CD4-positive, alpha-beta T cell (primary cell): ENCODE measurements around the gene SLC6A4. TPM values are rescaled to one million over a fixed set of nuclear protein-coding genes. Genes with fewer than 3 reads are reported as not detected.
"Not testable (repeated sequence)": the region's sequence is repeated elsewhere in the genome, so short reads cannot be mapped to it uniquely, and the experiment has no call there.

Experiments
- ATAC-seq: fragments of 200-7000 bp; cut with Tn5 transposase; one replicate; pipeline ENCODE4 v1.10.0; 2022; ENCODE audit warnings: mild to moderate bottlenecking; ENCODE audit not compliant: poor library complexity
- CTCF ChIA-PET: fragments of 350-600 bp; sonication (Branson Sonifier 250); formaldehyde crosslinking; loops from one replicate; lab custom pipeline; 2021; ENCODE audit warnings: antibody characterized with exemption, inconsistent platforms; lab: Charles Lee
- POLR2A ChIA-PET: fragments of 350-600 bp; sonication (Branson Sonifier 250); formaldehyde crosslinking; loops from one replicate; lab custom pipeline; 2021; ENCODE audit warnings: antibody characterized with exemption, inconsistent platforms; lab: Charles Lee
- DNase-seq, 14 experiments: peaks; one replicate each; pipeline ENCODE4 v3.0.0-alpha.2; 2013 to 2020; ENCODE audit warnings: mixed read lengths in 2 of 14
- H3K27ac ChIP-seq, 2 donors: one replicate each; pipeline versions ENCODE4 v1.5.1 to v1.7.0; 2013; ENCODE audit warnings: low read length in 2 of 2, low read depth in 1 of 2, mild to moderate bottlenecking in 1 of 2
- H3K27me3 ChIP-seq, 2 experiments: 1 replicate in 1 of 2; 2 replicates in 1 of 2; pipeline versions ENCODE4 v1.6.1 to v1.7.0; 2013; ENCODE audit warnings: low read length in 2 of 2, control low read depth in 1 of 2, mild to moderate bottlenecking in 1 of 2, moderate library complexity in 1 of 2; ENCODE audit not compliant: insufficient read depth in 2 of 2, control insufficient read depth in 1 of 2
- H3K36me3 ChIP-seq: one replicate; pipeline ENCODE4 v1.6.1; 2013; ENCODE audit warnings: low read length, control low read depth; ENCODE audit not compliant: insufficient read depth
- H3K4me1 ChIP-seq: one replicate; pipeline ENCODE4 v1.6.1; 2013; ENCODE audit warnings: low read length, control low read depth; ENCODE audit not compliant: insufficient read depth
- H3K4me3 ChIP-seq: one replicate; pipeline ENCODE4 v1.5.1; 2013; ENCODE audit warnings: mild to moderate bottlenecking, low read length, moderate library complexity
- H3K9me3 ChIP-seq, 2 experiments: 1 replicate in 1 of 2; 2 replicates in 1 of 2; pipeline versions ENCODE4 v1.6.1 to v1.7.0; 2013; ENCODE audit warnings: low read length in 2 of 2, mild to moderate bottlenecking in 2 of 2, control low read depth in 1 of 2, moderate library complexity in 1 of 2; ENCODE audit not compliant: control insufficient read depth in 1 of 2, insufficient read depth in 1 of 2
- H3K27ac Mint-ChIP-seq: one replicate; pipeline ENCODE4 v1.8.0; 2020; ENCODE audit warnings: mixed read lengths
- H3K27me3 Mint-ChIP-seq: one replicate; pipeline ENCODE4 v1.8.0; 2021; ENCODE audit warnings: mixed read lengths
- H3K36me3 Mint-ChIP-seq: one replicate; pipeline ENCODE4 v1.8.0; 2021; ENCODE audit warnings: low read depth, mixed read lengths
- H3K4me1 Mint-ChIP-seq: one replicate; pipeline ENCODE4 v1.8.0; 2021; ENCODE audit warnings: low read depth, mixed read lengths
- H3K4me3 Mint-ChIP-seq: one replicate; pipeline ENCODE4 v1.8.0; 2020; ENCODE audit warnings: mild to moderate bottlenecking, mixed read lengths
- H3K9me3 Mint-ChIP-seq: one replicate; pipeline ENCODE4 v1.8.0; 2020; ENCODE audit warnings: mixed read lengths
- intact Hi-C, 2 experiments: fragments of 100-400 bp; cut with DNase I in 1 of 2; cut with micrococcal nuclease in 1 of 2; formaldehyde crosslinking; loops; one replicate each; pipeline versions ENCODE4 v1.15.1 to v1.9.0; 2023 to 2025; cut with DNase I, micrococcal nuclease
- total RNA-seq, 174 experiments: library from RNA in 2 of 174; stranded (reverse) in 2 of 174; gene quantifications; one replicate each; pipeline ENCODE4 v1.2.3 and lab custom pipeline; 2021 to 2026
- TF ChIP-seq, protein P1 (sequence below): fragments of 200-600 bp; IDR thresholded peaks from one replicate; pipeline ENCODE4 v1.8.0; 2022; ENCODE audit warnings: antibody characterized with exemption, mild to moderate bottlenecking

Gene SLC6A4
- total RNA-seq, 2 experiments from 2014 or later = not detected

DNA sequence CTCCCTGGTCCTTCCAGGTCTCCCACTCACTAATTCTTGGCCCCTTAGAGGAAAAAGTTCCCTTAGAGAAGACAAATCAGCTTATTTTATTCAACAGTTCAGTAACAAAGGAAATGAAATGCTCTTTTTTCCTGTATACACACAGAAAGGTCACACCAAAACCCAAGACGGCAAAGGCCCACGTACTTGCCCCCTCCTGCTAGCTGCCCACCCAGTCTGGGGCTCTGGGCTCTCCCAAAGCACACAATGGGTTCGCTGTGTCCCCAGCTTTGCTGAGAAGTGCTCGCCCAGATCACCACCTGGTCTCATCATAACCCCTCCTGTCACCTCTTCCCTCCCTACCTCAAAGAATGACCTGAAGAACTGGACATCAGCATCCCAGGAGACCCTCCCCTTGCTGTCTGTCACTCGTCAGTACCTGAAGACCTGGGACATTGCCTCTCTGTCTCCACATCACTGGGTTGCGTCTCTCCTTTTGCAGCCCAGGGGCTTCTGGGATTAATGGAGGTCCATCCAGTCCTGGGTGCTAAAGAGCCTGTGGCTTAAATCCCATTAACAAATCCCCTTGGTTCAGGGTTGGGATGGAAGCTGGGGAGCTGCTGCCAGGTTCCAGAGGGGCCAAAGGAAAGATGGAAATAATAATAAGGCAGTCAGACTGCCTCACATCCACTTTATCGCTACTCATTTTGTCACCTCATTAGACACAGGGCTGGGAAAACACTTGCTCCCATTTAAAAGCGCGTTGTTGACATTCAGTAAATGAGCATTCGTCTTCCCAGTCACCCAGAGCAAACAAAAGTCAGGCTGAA, 3.3 kb downstream of the SLC6A4 start:
- H3K27me3 ChIP-seq = peaks cover 28 to 45% of the 10 kb centered on the region in 2 experiments
- H3K9me3 ChIP-seq = peaks cover 0 to 3% of the 10 kb centered on the region in 2 experiments
- no peak overlapping the region for H3K4me3 ChIP-seq
- peaks cover 20% of the 10 kb centered on the region for H3K4me1 ChIP-seq
- intact Hi-C loops = no loop called here
- Mint-ChIP-seq H3K27ac (no peak overlapping the region), H3K36me3 (no peaks in the 10 kb centered on the region), H3K4me3 (no peak overlapping the region), H3K9me3 (no peaks in the 10 kb centered on the region), H3K27me3 (peaks cover 70% of the 10 kb centered on the region), H3K4me1 (peaks cover 9% of the 10 kb centered on the region)
- TF ChIP-seq, protein P1, sequence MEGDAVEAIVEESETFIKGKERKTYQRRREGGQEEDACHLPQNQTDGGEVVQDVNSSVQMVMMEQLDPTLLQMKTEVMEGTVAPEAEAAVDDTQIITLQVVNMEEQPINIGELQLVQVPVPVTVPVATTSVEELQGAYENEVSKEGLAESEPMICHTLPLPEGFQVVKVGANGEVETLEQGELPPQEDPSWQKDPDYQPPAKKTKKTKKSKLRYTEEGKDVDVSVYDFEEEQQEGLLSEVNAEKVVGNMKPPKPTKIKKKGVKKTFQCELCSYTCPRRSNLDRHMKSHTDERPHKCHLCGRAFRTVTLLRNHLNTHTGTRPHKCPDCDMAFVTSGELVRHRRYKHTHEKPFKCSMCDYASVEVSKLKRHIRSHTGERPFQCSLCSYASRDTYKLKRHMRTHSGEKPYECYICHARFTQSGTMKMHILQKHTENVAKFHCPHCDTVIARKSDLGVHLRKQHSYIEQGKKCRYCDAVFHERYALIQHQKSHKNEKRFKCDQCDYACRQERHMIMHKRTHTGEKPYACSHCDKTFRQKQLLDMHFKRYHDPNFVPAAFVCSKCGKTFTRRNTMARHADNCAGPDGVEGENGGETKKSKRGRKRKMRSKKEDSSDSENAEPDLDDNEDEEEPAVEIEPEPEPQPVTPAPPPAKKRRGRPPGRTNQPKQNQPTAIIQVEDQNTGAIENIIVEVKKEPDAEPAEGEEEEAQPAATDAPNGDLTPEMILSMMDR = no peak
- H3K36me3 ChIP-seq = no peaks in the 10 kb centered on the region
- ATAC-seq (no peak), DNase-seq (no peak)
- H3K27ac ChIP-seq = no peak overlapping the region
- ChIA-PET CTCF (no interaction called here), POLR2A (no interaction called here)

DNA sequence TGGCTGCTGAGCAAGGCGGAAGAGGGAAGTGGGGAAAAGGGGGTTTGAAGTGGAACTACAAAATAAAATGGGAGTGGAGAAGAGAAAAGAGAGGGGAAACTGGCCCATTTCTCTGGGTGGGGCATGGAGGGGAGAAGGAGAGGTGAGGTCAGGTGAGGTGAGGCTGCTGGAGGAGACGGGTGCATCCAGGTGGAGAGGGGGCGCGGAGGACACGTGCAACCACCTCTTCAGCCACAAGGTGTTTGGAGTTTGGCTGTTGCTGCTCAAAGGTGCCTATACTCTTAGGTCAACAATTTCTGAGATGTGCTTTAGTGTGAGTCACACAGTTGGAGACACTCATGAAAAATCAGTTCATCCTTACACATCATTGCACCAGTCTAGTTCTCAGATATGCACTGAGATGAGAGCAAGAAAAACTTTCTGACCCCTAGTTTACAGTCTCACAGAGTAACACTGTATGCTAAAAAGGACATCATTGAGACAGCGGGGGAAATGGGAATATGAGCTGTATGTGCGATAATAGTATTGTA, 4.8 kb downstream of the SLC6A4 start:
- Histone ChIP-seq H3K4me3 (no peak overlapping the region), H3K27ac (no peak overlapping the region), H3K4me1 (peaks cover 7% of the 10 kb centered on the region), H3K36me3 (no peaks in the 10 kb centered on the region), H3K27me3 (peaks cover 18 to 34% of the 10 kb centered on the region in 2 experiments), H3K9me3 (no peaks in the 10 kb centered on the region)
- Mint-ChIP-seq H3K27ac (no peak overlapping the region), H3K27me3 (peaks cover 58% of the 10 kb centered on the region), H3K36me3 (no peaks in the 10 kb centered on the region), H3K4me1 (peaks cover 4% of the 10 kb centered on the region), H3K4me3 (no peak overlapping the region), H3K9me3 (no peaks in the 10 kb centered on the region)
- ChIA-PET POLR2A (no interaction called here), CTCF (no interaction called here)
- intact Hi-C loops = no loop called here
- DNase-seq (no peak), ATAC-seq (no peak)
- TF ChIP-seq, protein P1 = no peak

DNA sequence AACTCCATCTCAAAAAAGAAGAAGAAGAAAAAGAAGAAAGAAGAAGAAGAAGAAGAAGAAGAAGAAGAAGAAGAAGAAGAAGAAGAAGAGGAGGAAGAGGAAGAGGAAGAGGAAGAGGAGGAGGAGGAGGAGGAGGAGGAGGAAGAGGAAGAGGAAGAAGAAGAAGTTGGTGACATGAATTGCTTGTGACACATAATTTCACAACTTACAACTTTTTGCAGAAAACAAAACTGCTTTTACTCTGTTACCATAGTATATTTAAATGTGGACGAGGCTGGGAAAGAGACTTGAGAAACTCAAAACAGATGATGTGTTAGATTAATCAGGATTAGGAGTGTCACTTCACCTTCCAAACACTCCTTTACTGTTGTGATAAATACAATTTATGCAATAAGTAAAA, 5.5 kb downstream of the SLC6A4 start:
- H3K4me3 ChIP-seq, H3K36me3 ChIP-seq, H3K9me3 Mint-ChIP-seq, ATAC-seq, H3K4me1 Mint-ChIP-seq, H3K9me3 ChIP-seq, POLR2A ChIA-PET, CTCF ChIA-PET, H3K27ac Mint-ChIP-seq, intact Hi-C loops, H3K4me3 Mint-ChIP-seq, H3K4me1 ChIP-seq, H3K27ac ChIP-seq, H3K36me3 Mint-ChIP-seq: not testable (repeated sequence)
- H3K27me3 Mint-ChIP-seq = peaks cover 54% of the 10 kb centered on the region
- DNase-seq = peak in 1 of 14 experiments; percentile 18
- H3K27me3 ChIP-seq = peaks cover 14 to 29% of the 10 kb centered on the region in 2 experiments
